ENCODE measurements around the gene HDAC11. TPM values are rescaled to one million over a fixed set of nuclear protein-coding genes. Genes with fewer than 3 reads are reported as not detected.

HDAC11 gene
- total and polyA plus RNA-seq, 2 of the 4 experiments (the other 2 are of a cell fraction) = 9.1 to 11.4 TPM

DNA sequence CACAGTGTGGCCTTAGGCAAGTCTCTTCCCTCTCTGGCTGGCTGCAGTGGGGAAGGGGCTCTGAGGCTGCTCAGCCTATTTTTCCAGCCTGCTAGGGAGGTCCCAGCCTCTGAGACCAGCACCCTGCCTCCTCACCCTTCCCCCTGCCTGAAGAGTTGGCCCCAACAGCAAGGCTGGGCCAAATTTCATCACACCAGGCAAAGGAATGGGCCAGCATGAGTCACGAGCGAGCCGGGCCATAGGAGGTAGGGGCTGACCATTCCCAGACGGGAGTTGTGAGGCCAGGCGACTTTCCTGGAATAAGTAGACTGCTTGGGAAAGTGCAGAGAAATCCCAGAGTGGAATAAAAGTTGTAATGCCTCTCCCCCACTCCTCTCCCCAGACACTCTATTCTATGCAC lies 63.1 kb downstream of the HDAC11 start:
- POLR2A ChIA-PET (ENCODE audit: unreplicated experiment) = no interaction called here
- peak overlapping the region; percentile 23; the same call in 1 of the 2 replicates for H3K4me2 ChIP-seq (ENCODE audit: low read depth, low read length)
- H3K9me3 ChIP-seq (ENCODE audit: control insufficient read depth, insufficient read depth, low read length) = 0 out of 2 replicates have a peak, but pooled peaks cover 3% of the 10 kb centered on the region
- peak overlapping the region; percentile 17 for H3K9ac ChIP-seq (ENCODE audit: low read depth, low read length)
- WGBS, 2 experiments (ENCODE audit: extremely low coverage in 2 of 2, insufficient read length in 1 of 2) = no CpG with 5 or more reads among the region's 5 CpGs
- H3K56ac ChIP-seq (ENCODE audit: extremely low read depth, insufficient read depth, low read length) = no peak overlapping the region
- peak; percentile 87 for DNase-seq
- H3K14ac ChIP-seq (replicated peaks; ENCODE audit: low read depth, low read length) = peak overlapping the region; percentile 81; the same call in 1 of the 2 replicates
- TF ChIP-seq CEBPB (IDR thresholded peaks at IDR 0.05; ENCODE audit: low read depth, low read length) (peak; percentile 96), NFE2L2 (IDR thresholded peaks at IDR 0.05; ENCODE audit: low read depth, low read length) (no peak), RCOR1 (IDR thresholded peaks at IDR 0.05; ENCODE audit: insufficient replicate concordance, low read length) (peak; percentile 71), FOS (IDR thresholded peaks at IDR 0.05; ENCODE audit: low read depth, low read length) (peak; percentile 90), MAZ (IDR thresholded peaks at IDR 0.05; ENCODE audit: borderline replicate concordance, low read depth, low read length) (peak; percentile 73; the same call in 1 of the 2 replicates), POLR2A (IDR thresholded peaks at IDR 0.05; ENCODE audit: low read depth, low read length) (no peak), CHD1 (IDR thresholded peaks at IDR 0.05; ENCODE audit: low read depth, low read length) (no peak), RFX5 (IDR thresholded peaks at IDR 0.05; ENCODE audit: low read depth, low read length) (no peak), BHLHE40 (IDR thresholded peaks at IDR 0.05; ENCODE audit: low read depth, low read length) (no peak), MAFK (IDR thresholded peaks at IDR 0.05; ENCODE audit: low read depth, low read length) (no peak)
- TF ChIP-seq, protein P1, sequence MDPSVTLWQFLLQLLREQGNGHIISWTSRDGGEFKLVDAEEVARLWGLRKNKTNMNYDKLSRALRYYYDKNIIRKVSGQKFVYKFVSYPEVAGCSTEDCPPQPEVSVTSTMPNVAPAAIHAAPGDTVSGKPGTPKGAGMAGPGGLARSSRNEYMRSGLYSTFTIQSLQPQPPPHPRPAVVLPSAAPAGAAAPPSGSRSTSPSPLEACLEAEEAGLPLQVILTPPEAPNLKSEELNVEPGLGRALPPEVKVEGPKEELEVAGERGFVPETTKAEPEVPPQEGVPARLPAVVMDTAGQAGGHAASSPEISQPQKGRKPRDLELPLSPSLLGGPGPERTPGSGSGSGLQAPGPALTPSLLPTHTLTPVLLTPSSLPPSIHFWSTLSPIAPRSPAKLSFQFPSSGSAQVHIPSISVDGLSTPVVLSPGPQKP (IDR thresholded peaks at IDR 0.05; ENCODE audit: borderline replicate concordance, low read depth, low read length) = no peak
- TF ChIP-seq, protein P2, sequence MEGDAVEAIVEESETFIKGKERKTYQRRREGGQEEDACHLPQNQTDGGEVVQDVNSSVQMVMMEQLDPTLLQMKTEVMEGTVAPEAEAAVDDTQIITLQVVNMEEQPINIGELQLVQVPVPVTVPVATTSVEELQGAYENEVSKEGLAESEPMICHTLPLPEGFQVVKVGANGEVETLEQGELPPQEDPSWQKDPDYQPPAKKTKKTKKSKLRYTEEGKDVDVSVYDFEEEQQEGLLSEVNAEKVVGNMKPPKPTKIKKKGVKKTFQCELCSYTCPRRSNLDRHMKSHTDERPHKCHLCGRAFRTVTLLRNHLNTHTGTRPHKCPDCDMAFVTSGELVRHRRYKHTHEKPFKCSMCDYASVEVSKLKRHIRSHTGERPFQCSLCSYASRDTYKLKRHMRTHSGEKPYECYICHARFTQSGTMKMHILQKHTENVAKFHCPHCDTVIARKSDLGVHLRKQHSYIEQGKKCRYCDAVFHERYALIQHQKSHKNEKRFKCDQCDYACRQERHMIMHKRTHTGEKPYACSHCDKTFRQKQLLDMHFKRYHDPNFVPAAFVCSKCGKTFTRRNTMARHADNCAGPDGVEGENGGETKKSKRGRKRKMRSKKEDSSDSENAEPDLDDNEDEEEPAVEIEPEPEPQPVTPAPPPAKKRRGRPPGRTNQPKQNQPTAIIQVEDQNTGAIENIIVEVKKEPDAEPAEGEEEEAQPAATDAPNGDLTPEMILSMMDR (conservative IDR thresholded peaks at IDR 0.05; ENCODE audit: low read depth, low read length) = no peak
- peak overlapping the region in 1 of 2 experiments; percentile 90; a peak in 2 of 4 replicates for H4K8ac ChIP-seq (ENCODE audit: low read depth in 2 of 2, low read length in 2 of 2)
- peak overlapping the region; percentile 91 for H2BK5ac ChIP-seq (ENCODE audit: low read depth, low read length, poor library complexity, severe bottlenecking)
- peak overlapping the region; percentile 62 for H4K5ac ChIP-seq (ENCODE audit: low read depth, low read length)
- no peaks in the 10 kb centered on the region for H3K79me1 ChIP-seq (ENCODE audit: low read depth in 1 of 2, low read length in 2 of 2)
- peak overlapping the region; percentile 90 for H4K91ac ChIP-seq (ENCODE audit: insufficient read depth, low read depth, low read length)
- peak overlapping the region; percentile 89 for H3K27ac ChIP-seq (ENCODE audit: insufficient read depth, low read length)
- dilution Hi-C loops (cut with HindIII; ENCODE audit: low sequenced_read_pairs, unreplicated experiment) = no loop called here
- no peaks in the 10 kb centered on the region for H3K36me3 ChIP-seq (ENCODE audit: control insufficient read depth, insufficient read depth, low read length)
- peak overlapping the region; percentile 93 for H2AK9ac ChIP-seq (replicated peaks; ENCODE audit: low read depth, low read length, poor library complexity)
- peaks cover 31% of the 10 kb centered on the region for H3K4me1 ChIP-seq (ENCODE audit: control insufficient read depth, insufficient read depth, low read length)
- H3K18ac ChIP-seq (ENCODE audit: low read depth, low read length) = peak overlapping the region; percentile 65
- H3K27me3 ChIP-seq (ENCODE audit: control insufficient read depth, insufficient read depth, low read length) = no peaks in the 10 kb centered on the region
- H3K9me1 ChIP-seq (ENCODE audit: insufficient read depth, low read length) = peaks cover 26% of the 10 kb centered on the region
- intact Hi-C loops (cut with micrococcal nuclease) = no loop called here
- no peak overlapping the region for H3K4me3 ChIP-seq (ENCODE audit: insufficient read depth, low read depth, low read length)
- peak overlapping the region; percentile 95 for H3K4ac ChIP-seq (ENCODE audit: low read depth, low read length)
- H3K23ac ChIP-seq (ENCODE audit: low read depth, low read length) = peak overlapping the region; percentile 56; the same call in 1 of the 2 replicates
- no peaks in the 10 kb centered on the region for H4K20me1 ChIP-seq (ENCODE audit: insufficient read depth, low read length)
- H2AK5ac ChIP-seq (ENCODE audit: low read depth, low read length) = peak overlapping the region; percentile 74
- in situ Hi-C loops (cut with MboI; ENCODE audit: low sequenced_read_pairs) = no loop called here
- peak overlapping the region; percentile 97 for H2BK120ac ChIP-seq (ENCODE audit: low read depth, low read length)
- H2AFZ ChIP-seq (replicated peaks; ENCODE audit: low read length, poor library complexity) = peak overlapping the region; percentile 79
- ATAC-seq (ENCODE audit: low read depth) = peak; percentile 74
- H2BK20ac ChIP-seq (ENCODE audit: low read depth, low read length) = peak overlapping the region; percentile 98
- no TSS peak for BruUV-seq (replicated peaks)
- CTCF ChIA-PET = no interaction called here
- H2BK15ac ChIP-seq (ENCODE audit: low read depth, low read length) = peak overlapping the region; percentile 72; the same call in 2 of the 3 replicates

Data from IMR-90 (cell line).